Measurements from ENCODE around the gene RPL37A.

- TF ChIP-seq CSDC2 (CRISPR knock-in tag; IDR thresholded peaks at IDR 0.05): no peak
- TF ChIP-seq ZFP3 (CRISPR knock-in tag; IDR thresholded peaks at IDR 0.05): no peak
- no peak for TF ChIP-seq ZNF70 (CRISPR knock-in tag; IDR thresholded peaks at IDR 0.05)
- no peak for TF ChIP-seq ARNTL (CRISPR knock-in tag; IDR thresholded peaks at IDR 0.05; ENCODE audit: borderline replicate concordance, low read depth)
- TF ChIP-seq RARB (CRISPR knock-in tag; IDR thresholded peaks at IDR 0.05): no peak
Measured at GRCh38 chr2:216500572-216500971, 1.9 kb downstream of the RPL37A start.
